HG02571 (cell line): ENCODE measurements around the gene NPAS2.

Experiments used
- ATAC-seq: cut with Tn5 transposase; IDR thresholded peaks from one replicate; pipeline ENCODE4 v1.9.1; 2021; ENCODE audit warnings: mild to moderate bottlenecking, moderate library complexity; ENCODE audit not compliant: unreplicated experiment

NPAS2 gene

GRCh38 chr2:100793982-100794381 is 26.0 kb upstream of the NPAS2 start:
- no peak for ATAC-seq

GRCh38 chr2:100796499-100797100 is 23.3 kb upstream of the NPAS2 start:
- no peak for ATAC-seq

GRCh38 chr2:100799686-100800085 is 20.3 kb upstream of the NPAS2 start:
- ATAC-seq, result no peak

GRCh38 chr2:100800915-100801314 is 19.0 kb upstream of the NPAS2 start:
- ATAC-seq, result no peak

- ATAC-seq, result no peak
These were observed 18.5 kb upstream of the NPAS2 start for GRCh38 chr2:100801402-100801801.

GRCh38 chr2:100802066-100802465 is 17.9 kb upstream of the NPAS2 start:
- ATAC-seq, result no peak

GRCh38 chr2:100803334-100803733 is 16.6 kb upstream of the NPAS2 start:
- no peak for ATAC-seq

GRCh38 chr2:100806550-100806949 is 13.4 kb upstream of the NPAS2 start:
- no peak for ATAC-seq

- no peak for ATAC-seq
These were observed 12.2 kb upstream of the NPAS2 start for GRCh38 chr2:100807707-100808106.

GRCh38 chr2:100808582-100808981 is 11.4 kb upstream of the NPAS2 start:
- ATAC-seq, result no peak

GRCh38 chr2:100809506-100809905 is 10.4 kb upstream of the NPAS2 start:
- ATAC-seq, result no peak

GRCh38 chr2:100810603-100811145 is 9.3 kb upstream of the NPAS2 start:
- ATAC-seq, result no peak

- ATAC-seq, result no peak
These were observed 7.8 kb upstream of the NPAS2 start for GRCh38 chr2:100812116-100812515.

- no peak for ATAC-seq
These were observed 7.4 kb upstream of the NPAS2 start for GRCh38 chr2:100812573-100812972.

GRCh38 chr2:100813527-100813926 is 6.4 kb upstream of the NPAS2 start:
- no peak for ATAC-seq

GRCh38 chr2:100814043-100814442 is 5.9 kb upstream of the NPAS2 start:
- ATAC-seq, result no peak

GRCh38 chr2:100814453-100814852 is 5.5 kb upstream of the NPAS2 start:
- ATAC-seq, result no peak

GRCh38 chr2:100817388-100817985 is 2.5 kb upstream of the NPAS2 start:
- no peak for ATAC-seq

- ATAC-seq, result no peak
These were observed 1.8 kb upstream of the NPAS2 start for GRCh38 chr2:100818003-100818605.

- no peak for ATAC-seq
These were observed 1.2 kb upstream of the NPAS2 start for GRCh38 chr2:100818606-100819369.

- no peak for ATAC-seq
These were observed 259 bp downstream of the NPAS2 start for GRCh38 chr2:100820273-100820522.
